Hair follicular keratinocyte (primary cell): Measurements from ENCODE around the gene RSPH10B. TPM values are rescaled to one million over a fixed set of nuclear protein-coding genes. Genes with fewer than 3 reads are reported as not detected.

Experiments used
- total RNA-seq: library from RNA; depleted of rRNA; stranded (reverse); fragments of >200 nt; gene quantifications from 2 replicates; pipeline ENCODE4 v1.2.3, GENCODE V29; 2015

The RSPH10B gene
- total RNA-seq: 0.19 and 0.62 TPM in 2 replicates

DNA sequence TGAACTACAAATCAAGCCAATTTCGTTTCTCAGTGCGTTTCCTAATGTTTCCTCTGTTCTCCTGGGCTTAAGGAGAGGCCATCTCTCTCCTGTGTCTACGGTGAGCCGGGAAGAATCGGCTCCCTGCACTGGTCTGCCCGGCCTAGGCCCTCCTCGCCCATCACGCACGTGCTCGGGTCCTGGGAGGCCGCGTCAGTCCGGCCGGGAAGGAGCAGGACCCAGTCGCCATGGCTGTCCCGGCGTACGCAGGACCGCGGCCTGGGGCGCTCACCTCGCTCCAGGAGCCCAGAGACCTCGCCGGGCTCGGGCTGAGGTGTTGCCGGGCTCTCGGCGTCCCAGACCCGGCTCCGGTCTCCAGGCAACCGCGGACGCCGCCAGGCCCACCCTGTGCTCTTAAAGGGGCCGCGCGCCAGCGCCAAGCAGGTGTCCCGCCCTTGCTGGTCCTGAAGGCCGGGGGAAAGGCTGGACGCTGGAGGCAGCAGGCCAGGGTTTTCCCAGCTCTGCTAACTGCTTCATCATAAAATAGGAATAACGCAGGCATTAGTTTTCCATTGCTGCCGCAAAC lies at the start of gene RSPH10B:
RSPH10B (minus strand) TSS at position 343 of the 565 bp plus-strand sequence. CDS start 3,573 bp downstream, outside the sequence.

DNA sequence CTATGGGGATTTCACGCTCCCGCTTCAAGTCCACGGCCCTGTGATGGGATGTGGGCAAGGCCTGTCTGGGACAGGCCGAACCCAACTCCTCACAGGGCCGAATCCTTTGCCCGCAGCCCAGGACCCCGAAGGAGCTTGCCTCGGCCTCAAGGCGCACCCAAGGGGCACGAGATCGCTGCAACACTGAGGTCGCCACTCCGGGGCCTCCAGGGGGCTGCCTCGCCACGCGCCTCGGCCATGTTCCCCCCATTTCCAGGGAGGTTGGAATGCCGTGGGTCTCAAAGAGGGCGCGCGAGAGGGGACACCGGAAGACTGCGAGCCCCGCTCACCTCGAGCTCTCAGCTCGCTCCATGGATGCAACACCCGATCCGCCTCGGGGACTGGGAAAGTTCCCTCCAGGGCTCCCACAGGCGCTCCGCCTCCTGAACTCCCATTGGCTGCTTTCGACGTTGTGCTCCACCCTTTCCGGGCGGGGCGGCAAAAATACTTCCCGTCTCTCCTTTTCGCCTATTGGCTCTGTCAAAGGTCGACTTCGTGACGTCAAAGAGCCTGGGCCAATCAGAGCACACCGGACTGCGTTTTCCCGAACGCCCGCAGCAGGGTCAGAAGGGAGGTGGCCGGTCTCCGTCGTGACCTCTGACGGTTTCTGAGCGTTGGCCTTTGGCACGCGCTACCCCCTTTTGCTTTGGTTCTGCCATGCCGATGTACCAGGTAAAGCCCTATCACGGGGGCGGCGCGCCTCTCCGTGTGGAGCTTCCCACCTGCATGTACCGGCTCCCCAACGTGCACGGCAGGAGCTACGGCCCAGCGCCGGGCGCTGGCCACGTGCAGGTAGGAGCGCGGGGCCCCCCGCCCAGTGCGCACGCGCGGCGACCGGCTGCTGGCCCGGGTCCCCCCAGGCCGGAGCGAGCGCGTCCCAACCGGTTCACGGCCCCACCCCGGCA lies 38.5 kb upstream of the RSPH10B start, which contains the start of the genes AIMP2 and PMS2:
AIMP2 (plus strand) TSS at position 605 of the 944 bp plus-strand sequence; CDS start at position 697, 92 bp downstream.
PMS2 (minus strand) TSS at position 382 of the 944 bp plus-strand sequence; CDS start at position 352, 30 bp downstream.

DNA sequence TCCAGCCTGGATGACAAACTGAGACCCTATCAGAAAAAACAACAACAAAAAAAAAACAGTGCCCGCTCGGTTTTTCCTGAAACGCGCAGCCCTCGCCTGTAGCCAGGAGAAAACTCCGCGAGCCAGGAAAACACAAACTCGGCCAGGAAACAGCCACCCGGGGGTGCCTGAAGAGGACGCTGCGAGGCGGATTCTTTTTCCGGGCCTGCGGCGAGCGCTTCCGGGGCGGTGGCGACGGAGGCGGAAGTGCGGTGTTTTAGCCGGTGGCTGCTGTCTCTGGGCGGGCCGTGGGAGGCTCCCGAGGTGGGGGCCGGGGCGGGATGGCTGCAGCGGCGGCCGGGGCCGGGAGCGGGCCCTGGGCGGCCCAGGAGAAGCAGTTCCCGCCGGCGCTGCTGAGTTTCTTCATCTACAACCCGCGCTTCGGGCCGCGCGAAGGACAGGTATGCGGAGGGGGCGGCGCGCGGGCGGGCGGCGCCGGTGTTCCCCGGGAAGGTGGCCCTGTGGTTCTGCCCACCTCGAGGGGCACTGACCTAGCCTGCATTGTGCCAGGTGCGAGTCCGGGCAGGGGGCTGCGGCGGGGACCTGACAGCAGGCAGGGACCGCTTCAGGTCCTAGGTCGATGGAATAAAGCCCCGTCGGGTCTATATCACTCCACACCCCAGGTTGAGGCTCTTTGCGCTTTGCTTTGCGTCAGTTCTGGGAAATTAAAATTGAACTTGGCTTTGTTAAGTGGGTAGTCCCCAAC lies 71.8 kb downstream of the RSPH10B start, which contains the start of gene CCZ1:
CCZ1 (plus strand) TSS at position 254 of the 745 bp plus-strand sequence; CDS start at position 321, 67 bp downstream.

Other genes starting within 250 kb of the RSPH10B start
- gene RNF216, start 189.0 kb downstream of the RSPH10B start, total RNA-seq: 14.2 and 19.8 TPM in 2 replicates
- gene OCM, start 89.9 kb downstream of the RSPH10B start, total RNA-seq: not detected in 2 replicates
- gene CCZ1, start 72.0 kb downstream of the RSPH10B start, total RNA-seq: 63.3 and 78.8 TPM in 2 replicates
- gene PMS2, start 38.4 kb upstream of the RSPH10B start, total RNA-seq: 14.7 and 17.9 TPM in 2 replicates
- gene AIMP2, start 38.6 kb upstream of the RSPH10B start, total RNA-seq: 69.0 and 102 TPM in 2 replicates
- gene ANKRD61, start 60.7 kb upstream of the RSPH10B start, total RNA-seq: not detected in 2 replicates
- 126 and 154 TPM in 2 replicates for gene EIF2AK1, start 88.5 kb upstream of the RSPH10B start, total RNA-seq
- gene USP42, start 134.3 kb upstream of the RSPH10B start, total RNA-seq: 4.4 and 4.5 TPM in 2 replicates